ENCODE results near the gene PADI3.

- no peak for TF ChIP-seq CTCF (IDR thresholded peaks at IDR 0.05 in 8 of 11, conservative IDR thresholded peaks at IDR 0.05 in 3 of 11)
- TF ChIP-seq POLR2A (IDR thresholded peaks at IDR 0.05), result no peak
- no peak for TF ChIP-seq POLR2AphosphoS5 (IDR thresholded peaks at IDR 0.05)
These were observed 26.3 kb upstream of the PADI3 start for GRCh38 chr1:17222557-17222956.

Measured in spleen (tissue), 7 donors.